DMS53 treated with DMSO at 0.1 percent for 48 hours (cell line): ENCODE results near the gene LRRC63.

Source experiments
- DNase-seq: peaks from one replicate; lab custom pipeline; 2025; ENCODE audit not compliant: unreplicated experiment; lab: John Stamatoyannopoulos, UW

Gene LRRC63

DNA sequence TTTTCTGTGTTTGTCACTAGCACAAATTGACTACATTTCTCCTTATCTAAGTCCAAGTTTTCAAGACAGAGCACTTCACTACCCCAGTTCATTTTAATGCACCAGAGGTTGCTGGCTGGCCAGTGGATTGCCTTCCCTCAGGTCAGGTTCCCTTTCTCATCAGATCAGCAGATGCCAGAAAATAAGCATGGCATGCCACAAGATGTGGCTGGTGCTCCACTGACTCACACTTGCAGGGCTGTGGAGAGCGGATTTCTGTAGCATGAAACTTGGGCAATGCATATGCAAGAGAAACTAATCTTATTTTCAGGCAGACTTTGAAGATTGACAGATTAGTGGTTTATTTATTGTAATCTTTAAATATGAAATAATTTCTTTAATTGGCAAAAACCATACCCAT, 95.8 kb downstream of the LRRC63 start:
- DNase-seq = no peak

DNA sequence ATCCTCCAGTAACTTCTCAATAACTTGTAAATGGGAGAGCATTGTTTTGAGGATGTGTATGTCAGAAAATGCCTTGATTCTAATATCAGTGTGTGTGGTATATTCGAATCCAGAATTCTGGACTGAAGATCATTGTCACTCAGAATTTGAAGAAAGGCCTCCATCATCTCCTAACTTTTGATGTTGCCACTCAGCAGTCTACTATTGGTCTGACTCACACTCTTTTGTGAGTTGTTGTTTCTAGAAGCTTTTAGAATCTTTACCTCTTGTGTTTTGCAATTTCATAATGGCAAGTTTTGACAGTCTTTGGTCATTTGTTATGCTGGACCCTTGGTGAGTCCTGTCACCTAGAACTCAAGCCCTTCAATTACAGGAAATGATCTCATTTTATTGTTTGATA, 98.3 kb downstream of the LRRC63 start:
- no peak for DNase-seq

DNA sequence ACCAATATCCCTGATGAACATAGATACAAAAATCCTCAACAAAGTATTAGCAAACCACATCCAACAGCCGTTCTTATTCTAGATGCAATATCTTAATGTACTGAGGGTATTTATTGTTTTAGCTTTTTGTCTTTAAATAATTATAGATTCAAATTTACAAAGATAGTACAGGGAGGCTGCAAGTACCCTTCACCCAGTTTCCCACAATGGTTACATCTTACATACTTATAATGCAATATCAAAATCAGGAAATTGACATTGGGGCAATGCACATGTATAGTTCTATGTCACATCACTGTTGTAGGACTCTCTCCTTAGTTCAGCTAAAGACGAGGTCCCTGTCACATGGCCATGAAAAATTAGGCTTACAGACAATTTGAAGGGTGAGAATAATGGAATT, 99.5 kb downstream of the LRRC63 start:
- no peak for DNase-seq

DNA sequence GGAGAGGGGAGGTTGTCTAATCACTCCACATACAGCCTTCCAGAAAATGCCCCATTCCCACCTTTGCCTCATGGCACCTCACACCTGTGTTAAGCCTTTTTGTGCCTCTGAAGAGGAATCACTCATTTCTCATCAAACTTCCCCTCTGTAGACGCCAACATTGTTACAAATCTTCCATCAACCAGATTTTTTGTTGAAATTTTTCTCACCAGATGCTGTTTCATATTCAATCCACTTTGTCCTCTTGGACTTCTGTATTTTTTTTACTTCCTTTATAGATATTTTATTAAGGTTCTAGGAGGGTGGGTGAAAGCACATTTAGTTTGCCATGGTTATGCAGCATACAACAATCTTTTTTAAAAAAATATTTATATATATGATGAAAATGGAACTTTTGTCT, 101.3 kb downstream of the LRRC63 start:
- DNase-seq = no peak

DNA sequence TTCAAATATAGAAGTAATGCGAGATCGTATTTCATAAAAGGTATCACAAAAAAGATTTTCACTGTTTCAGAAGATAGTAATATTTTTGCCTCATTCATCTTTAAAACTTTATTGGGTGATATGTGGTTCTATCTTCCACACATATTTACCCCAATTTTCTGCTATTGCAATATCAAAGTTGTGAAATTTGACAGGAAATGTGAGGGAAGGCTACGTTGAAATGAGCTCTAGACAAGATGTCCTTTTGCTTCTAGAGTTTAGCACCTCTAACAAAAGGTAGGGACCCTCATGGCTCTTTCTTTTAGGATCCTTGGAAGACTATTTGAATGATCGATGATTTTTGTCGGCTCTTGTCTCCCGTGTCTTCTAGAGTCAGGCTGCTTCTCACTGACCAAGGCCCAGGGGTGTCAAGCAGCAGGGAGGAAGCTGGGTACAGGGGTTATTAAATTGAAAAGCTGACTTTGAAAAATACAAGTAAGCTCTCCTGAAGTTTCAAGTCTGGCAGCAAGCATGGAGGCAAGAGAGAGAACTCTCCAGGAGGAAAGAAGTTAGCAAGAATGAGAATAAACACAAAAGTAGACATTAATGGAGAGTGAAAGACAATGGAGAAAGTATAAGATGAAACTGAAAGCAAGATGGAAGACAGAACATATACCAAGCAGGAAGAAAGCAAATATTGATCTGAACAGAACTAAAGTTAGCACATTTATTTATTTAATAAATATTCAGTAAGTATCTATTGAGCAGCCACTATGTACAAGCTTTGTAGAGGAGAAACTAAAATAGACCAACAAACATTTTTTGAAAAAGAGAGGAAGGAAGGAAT, 101.9 kb downstream of the LRRC63 start:
- no peak for DNase-seq

DNA sequence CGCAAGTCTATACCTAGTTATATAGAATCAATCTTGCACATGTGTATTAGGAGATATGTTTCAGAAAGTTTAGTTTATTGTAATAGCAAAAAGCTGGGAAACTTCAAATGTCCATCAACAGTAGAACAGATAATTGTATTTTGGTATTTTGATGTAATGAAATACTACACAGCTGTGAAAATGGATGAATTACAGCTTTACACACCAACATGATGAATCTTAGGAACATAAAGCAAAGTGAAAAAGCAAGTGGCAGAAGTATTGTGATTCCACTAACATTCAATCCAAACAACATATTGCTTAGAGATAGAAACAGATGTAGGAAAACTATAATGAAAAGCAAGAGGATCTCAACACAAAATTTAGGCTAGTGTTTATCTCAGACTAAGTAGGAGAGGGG, 102.9 kb downstream of the LRRC63 start:
- no peak for DNase-seq

DNA sequence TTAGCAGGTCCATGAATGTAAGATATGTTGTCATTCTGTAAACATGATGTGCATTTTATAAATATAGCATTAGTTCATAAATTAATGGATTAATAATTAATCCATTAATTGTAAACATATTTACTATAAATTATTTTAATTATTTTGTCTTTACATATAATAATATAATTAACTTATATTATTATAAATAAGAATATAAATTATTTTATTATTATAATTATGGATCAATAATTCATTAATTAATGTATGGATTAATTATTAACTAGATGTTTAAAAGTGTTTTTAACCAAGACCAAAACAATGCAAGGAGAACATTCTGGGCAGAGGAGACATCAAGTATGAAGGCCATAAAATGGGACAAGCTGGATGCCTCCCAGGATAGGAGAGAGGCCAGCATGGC, 103.3 kb downstream of the LRRC63 start:
- no peak for DNase-seq

DNA sequence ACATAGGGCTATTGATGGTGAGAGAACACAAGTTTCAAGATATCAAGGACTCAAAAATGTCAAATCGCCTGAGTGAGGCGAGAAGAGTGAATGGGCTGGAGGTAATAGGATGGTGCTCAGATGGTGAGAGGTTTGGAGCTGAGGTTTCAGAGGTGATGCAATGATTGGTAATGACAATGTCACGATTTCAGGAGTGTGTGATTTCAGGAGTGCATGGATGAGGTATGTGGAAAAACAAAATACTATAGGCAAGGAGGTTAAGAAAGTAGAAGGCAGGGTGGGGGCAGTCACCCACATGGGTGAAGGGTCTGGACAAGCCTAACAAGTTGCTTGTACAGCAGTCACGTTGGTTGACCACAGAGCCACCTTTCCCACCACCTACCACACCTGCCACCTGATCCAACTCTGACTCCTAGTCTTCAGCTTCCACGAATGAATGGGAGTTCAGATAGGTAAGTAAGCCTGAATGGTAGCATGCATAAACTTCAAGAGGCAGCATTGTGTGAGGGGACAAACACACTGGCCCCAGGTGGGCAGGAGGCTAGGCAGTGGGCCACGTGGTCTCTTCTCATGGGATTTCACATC, 103.9 kb downstream of the LRRC63 start:
- no peak for DNase-seq

DNA sequence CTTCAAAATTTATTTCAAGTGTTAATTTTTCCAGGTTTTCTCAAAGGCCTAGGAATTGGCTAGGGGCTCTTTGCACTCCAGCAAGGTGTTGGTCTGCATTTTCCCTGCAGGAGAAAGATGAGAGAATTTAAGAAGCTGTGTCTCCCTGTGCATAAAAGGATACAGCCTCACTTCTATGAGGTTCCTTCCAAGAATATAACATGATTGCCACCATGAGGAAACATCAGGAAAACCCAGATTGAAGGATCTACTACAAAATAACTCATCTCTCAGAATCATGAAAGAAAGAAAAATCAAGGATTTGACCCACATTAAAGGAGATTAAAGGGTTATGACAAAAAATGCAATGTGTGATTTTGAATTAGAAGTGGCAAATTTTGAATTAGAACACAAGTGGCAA, 105.4 kb downstream of the LRRC63 start:
- no peak for DNase-seq

DNA sequence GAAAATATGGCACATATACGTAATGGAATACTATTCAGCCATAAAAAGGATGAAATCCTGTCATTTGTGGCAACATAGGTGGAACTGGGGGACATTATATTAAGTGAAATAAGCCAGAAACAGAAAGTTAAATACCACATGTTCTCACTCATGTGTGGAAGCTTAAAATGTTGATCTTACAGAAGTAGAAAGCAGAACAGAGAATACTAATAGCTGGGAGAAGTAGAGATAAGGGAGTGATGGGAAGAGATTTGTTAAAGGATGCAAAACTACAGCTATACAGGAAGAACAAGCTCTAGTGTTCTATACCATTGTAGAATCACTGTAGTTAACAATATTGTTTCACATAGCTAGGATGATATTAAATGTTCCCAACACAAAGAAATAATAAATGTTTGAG, 107.3 kb downstream of the LRRC63 start:
- no peak for DNase-seq

DNA sequence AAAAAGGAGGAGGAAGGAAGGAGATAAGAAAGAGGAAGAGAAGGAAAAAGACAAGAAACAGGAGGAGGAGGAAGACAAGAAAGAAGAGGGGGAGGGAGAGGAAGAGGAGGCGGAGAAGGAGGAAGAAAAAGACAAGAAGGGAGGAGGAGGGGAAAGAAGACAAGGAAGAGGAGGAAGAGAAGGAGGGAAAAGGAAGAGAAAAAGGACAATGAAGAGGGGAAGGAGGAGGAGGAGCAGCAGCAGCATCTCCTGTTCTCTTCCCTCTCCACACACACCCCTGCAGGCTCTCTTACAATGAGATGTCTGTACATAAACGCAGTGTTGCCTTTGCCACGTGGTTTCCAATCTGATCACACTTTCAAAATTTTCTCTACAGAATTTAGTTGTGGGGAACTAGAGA, 108.7 kb downstream of the LRRC63 start:
- no peak for DNase-seq

DNA sequence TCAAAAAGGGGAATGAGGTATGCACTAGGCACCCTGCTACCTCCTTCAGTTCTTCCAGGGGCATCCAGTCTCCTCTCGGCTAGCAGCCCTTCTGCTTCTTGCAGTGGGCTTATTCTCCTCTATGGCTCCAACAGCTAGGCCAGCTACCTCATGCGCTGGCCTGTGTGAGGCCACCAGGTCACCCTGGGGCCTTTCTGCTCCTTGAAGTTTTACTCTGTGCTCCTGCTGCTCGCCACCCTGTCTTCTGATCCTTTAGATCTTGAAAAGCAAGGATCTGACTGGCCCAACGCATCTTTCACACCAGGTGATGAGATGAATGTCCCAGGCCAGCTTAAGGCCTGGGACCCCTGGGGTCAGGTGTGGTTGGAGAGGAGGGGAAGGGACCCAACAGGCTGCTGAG, 109.1 kb downstream of the LRRC63 start:
- no peak for DNase-seq

DNA sequence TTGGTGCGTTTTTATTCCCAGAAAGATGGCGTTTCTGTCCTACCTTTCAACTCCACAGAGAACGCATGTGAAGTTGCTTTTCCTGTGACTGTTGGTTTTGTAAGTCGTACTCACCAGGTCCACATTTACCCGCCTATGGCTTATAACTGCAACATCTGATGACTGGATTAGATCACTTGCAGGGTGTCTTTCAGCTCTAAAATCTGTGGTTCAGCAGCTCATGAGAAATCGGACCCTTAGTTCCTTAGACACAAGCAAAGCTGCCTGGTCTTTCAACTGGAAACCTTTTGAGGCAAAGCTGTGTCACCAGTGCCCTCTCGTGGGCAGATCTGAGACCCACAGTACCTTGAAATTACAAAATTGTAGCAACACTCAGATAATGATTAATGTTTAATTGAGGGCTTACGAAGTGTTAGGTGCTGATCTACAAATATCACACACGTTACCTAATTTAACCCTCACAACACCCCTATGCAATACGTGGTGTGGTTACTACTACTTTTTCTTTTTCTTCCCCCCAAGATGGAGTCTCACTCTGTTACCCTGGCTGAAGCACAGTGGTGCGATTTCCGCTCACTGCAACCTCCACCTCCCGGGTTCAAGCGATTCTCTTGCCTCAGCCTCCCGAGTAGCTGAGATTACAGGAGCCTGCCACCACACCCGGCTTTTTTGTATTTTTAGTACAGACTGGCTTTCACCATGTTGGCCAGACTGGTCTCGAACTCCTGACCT, 109.9 kb downstream of the LRRC63 start:
- peak; percentile 24 for DNase-seq

DNA sequence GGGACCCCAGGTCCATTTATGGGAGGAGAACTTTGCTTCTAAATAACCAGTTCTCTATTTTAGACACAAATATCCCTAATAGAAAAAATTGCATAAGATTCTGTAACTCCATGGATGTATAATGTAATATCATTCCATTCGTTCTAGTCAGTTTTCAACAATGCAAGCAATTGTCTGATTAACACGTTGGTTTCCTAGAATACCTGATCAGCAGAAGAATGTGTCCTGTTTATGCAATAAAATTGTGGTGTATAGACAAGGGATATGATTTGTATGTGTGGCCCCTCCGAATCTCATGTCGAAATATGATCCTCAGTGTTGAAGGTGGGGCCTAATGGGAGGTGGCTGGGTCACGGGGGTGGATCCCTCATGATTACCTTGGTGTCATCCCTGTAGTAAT, 113.2 kb downstream of the LRRC63 start:
- no peak for DNase-seq
